ENCODE measurements around the gene CLDND2. TPM values are rescaled to one million over a fixed set of nuclear protein-coding genes. Genes with fewer than 3 reads are reported as not detected.
A peak's percentile ranks its signal among the peaks of the same experiment; 100 is the strongest.

Gene CLDND2
- total RNA-seq, 1 donor, result 0.36 TPM

- peak overlapping the region; percentile 74 for H3K4me3 ChIP-seq (ENCODE audit: low read depth, low read length)
- TF ChIP-seq CTCF (IDR thresholded peaks at IDR 0.05; ENCODE audit: insufficient read depth, low read length), result peak; percentile 73
- DNase-seq (ENCODE audit: low read depth), result peak; percentile 62
Measured at GRCh38 chr19:51338563-51339312, 30.1 kb downstream of the CLDND2 start.

DNA sequence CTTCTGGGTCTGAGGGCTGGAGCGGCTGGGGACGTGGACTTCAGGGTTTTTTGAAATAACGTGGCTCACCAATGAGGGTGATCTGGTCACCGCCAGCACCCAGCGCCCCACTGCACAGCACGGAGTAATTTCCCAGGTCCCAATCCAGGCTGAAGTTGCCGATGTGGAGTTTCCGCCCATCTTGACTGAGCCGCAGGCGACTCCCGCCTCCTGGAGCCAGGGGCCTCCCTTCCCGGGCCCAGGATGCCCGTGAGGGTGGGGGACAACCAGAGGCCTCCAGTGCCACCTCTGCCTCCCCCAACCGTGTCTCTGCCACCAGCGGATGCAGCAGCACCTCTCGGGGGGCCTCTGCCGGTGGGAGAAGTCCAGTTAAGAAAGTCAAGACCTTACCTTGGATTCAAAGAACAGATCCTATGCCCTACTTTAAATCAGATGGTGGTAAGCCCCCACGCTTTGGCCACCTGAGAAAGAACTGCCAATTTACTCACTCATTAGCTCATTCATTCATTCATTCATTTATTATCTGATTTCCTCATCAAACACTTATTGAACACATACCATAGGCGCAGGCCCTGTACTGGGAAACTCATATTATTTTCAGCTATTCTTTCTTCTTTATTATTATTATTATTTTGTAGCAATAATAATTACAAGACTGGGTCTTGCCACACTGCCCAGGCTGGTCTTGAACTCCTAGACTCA is 30.8 kb downstream of the CLDND2 start:
- no peak overlapping the region for H3K4me3 ChIP-seq (ENCODE audit: low read depth, low read length)
- TF ChIP-seq CTCF (IDR thresholded peaks at IDR 0.05; ENCODE audit: insufficient read depth, low read length), result no peak
- no peak for DNase-seq (ENCODE audit: low read depth)

- H3K4me3 ChIP-seq (ENCODE audit: low read depth, low read length), result no peak overlapping the region
- DNase-seq (ENCODE audit: low read depth), result no peak
- TF ChIP-seq CTCF (IDR thresholded peaks at IDR 0.05; ENCODE audit: insufficient read depth, low read length), result no peak
Measured at GRCh38 chr19:51337141-51337860, 31.5 kb downstream of the CLDND2 start.

GRCh38 chr19:51333836-51334460 is 34.9 kb downstream of the CLDND2 start:
- TF ChIP-seq CTCF (IDR thresholded peaks at IDR 0.05; ENCODE audit: insufficient read depth, low read length), result no peak
- H3K4me3 ChIP-seq (ENCODE audit: low read depth, low read length), result no peak overlapping the region
- no peak for DNase-seq (ENCODE audit: low read depth)

GRCh38 chr19:51331716-51332115 is 37.1 kb downstream of the CLDND2 start:
- no peak for TF ChIP-seq CTCF (IDR thresholded peaks at IDR 0.05; ENCODE audit: insufficient read depth, low read length)
- no peak overlapping the region for H3K4me3 ChIP-seq (ENCODE audit: low read depth, low read length)
- no peak for DNase-seq (ENCODE audit: low read depth)

DNA sequence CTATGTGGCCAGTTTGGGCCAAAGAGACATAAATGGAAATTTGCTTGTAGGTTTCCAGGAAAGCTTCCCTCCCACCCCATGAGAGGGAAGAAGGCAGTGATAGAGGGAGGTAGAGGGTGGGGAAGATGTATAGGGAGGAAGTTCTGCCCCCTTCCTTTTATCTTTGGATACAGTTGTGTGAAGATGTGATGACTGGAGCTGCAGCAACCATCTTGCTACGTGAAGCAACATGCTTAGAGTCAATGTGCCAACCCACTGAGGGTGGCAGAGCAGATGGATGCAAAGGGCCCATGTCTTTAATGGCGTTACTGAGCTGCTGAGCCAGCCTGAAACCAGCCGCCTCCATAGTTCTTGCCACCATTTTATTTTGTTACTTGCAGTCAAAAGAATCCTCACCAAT is 37.6 kb downstream of the CLDND2 start:
- no peak overlapping the region for H3K4me3 ChIP-seq (ENCODE audit: low read depth, low read length)
- no peak for DNase-seq (ENCODE audit: low read depth)
- no peak for TF ChIP-seq CTCF (IDR thresholded peaks at IDR 0.05; ENCODE audit: insufficient read depth, low read length)
